Measurements from ENCODE around the gene PHACTR1. TPM values are rescaled to one million over a fixed set of nuclear protein-coding genes. Genes with fewer than 3 reads are reported as not detected.

PHACTR1 gene
- total and polyA plus RNA-seq, 4 donors: 18.1 to 49.0 (median 39.5) TPM

- Histone ChIP-seq H3K9me3 (ENCODE audit: control insufficient read depth, insufficient read depth, low read length) (no peaks in the 10 kb centered on the region), H3K36me3 (ENCODE audit: control insufficient read depth, insufficient read depth, low read length) (no peaks in the 10 kb centered on the region), H3K4me3 (ENCODE audit: low read depth, low read length) (no peak overlapping the region), H3K4me1 (ENCODE audit: control insufficient read depth, insufficient read depth, low read length) (no peaks in the 10 kb centered on the region), H3K27me3 (ENCODE audit: control insufficient read depth, insufficient read depth, low read length) (no peaks in the 10 kb centered on the region), H3K27ac (ENCODE audit: low read depth, low read length) (no peak overlapping the region)
- no peak for DNase-seq (ENCODE audit: low read depth in 4 of 6, low spot score in 6 of 6)
Observed at GRCh38 chr6:13099771-13100170, 383.2 kb downstream of the PHACTR1 start.

GRCh38 chr6:13101409-13101808 lies 384.8 kb downstream of the PHACTR1 start:
- WGBS (ENCODE audit: insufficient coverage): 92% methylated on average over 2 of the region's 5 CpGs
- Histone ChIP-seq H3K36me3 (ENCODE audit: control insufficient read depth, insufficient read depth, low read length) (no peaks in the 10 kb centered on the region), H3K27me3 (ENCODE audit: control insufficient read depth, insufficient read depth, low read length) (no peaks in the 10 kb centered on the region), H3K27ac (ENCODE audit: low read depth, low read length) (no peak overlapping the region), H3K4me1 (ENCODE audit: control insufficient read depth, insufficient read depth, low read length) (no peaks in the 10 kb centered on the region), H3K9me3 (ENCODE audit: control insufficient read depth, insufficient read depth, low read length) (no peaks in the 10 kb centered on the region), H3K4me3 (ENCODE audit: low read depth, low read length) (no peak overlapping the region)
- no peak for DNase-seq (ENCODE audit: low read depth in 4 of 6, low spot score in 6 of 6)

GRCh38 chr6:13101985-13102384 lies 385.4 kb downstream of the PHACTR1 start:
- H3K4me1 ChIP-seq (ENCODE audit: control insufficient read depth, insufficient read depth, low read length): no peaks in the 10 kb centered on the region
- no peaks in the 10 kb centered on the region for H3K9me3 ChIP-seq (ENCODE audit: control insufficient read depth, insufficient read depth, low read length)
- H3K4me3 ChIP-seq (ENCODE audit: low read depth, low read length): no peak overlapping the region
- no peaks in the 10 kb centered on the region for H3K36me3 ChIP-seq (ENCODE audit: control insufficient read depth, insufficient read depth, low read length)
- 43% methylated on average over 1 of the region's 2 CpGs for WGBS (ENCODE audit: insufficient coverage)
- DNase-seq (ENCODE audit: low read depth in 4 of 6, low spot score in 6 of 6): no peak
- no peak overlapping the region for H3K27ac ChIP-seq (ENCODE audit: low read depth, low read length)
- H3K27me3 ChIP-seq (ENCODE audit: control insufficient read depth, insufficient read depth, low read length): no peaks in the 10 kb centered on the region

GRCh38 chr6:13103169-13103568 lies 386.6 kb downstream of the PHACTR1 start:
- Histone ChIP-seq H3K36me3 (ENCODE audit: control insufficient read depth, insufficient read depth, low read length) (no peaks in the 10 kb centered on the region), H3K27me3 (ENCODE audit: control insufficient read depth, insufficient read depth, low read length) (no peaks in the 10 kb centered on the region), H3K9me3 (ENCODE audit: control insufficient read depth, insufficient read depth, low read length) (no peaks in the 10 kb centered on the region), H3K27ac (ENCODE audit: low read depth, low read length) (no peak overlapping the region), H3K4me3 (ENCODE audit: low read depth, low read length) (no peak overlapping the region), H3K4me1 (ENCODE audit: control insufficient read depth, insufficient read depth, low read length) (no peaks in the 10 kb centered on the region)
- DNase-seq (ENCODE audit: low read depth in 4 of 6, low spot score in 6 of 6): no peak

GRCh38 chr6:13105139-13105538 lies 388.6 kb downstream of the PHACTR1 start:
- 100% methylated on average over 2 of the region's 5 CpGs for WGBS (ENCODE audit: insufficient coverage)
- Histone ChIP-seq H3K4me3 (ENCODE audit: low read depth, low read length) (no peak overlapping the region), H3K27me3 (ENCODE audit: control insufficient read depth, insufficient read depth, low read length) (no peaks in the 10 kb centered on the region), H3K4me1 (ENCODE audit: control insufficient read depth, insufficient read depth, low read length) (no peaks in the 10 kb centered on the region), H3K36me3 (ENCODE audit: control insufficient read depth, insufficient read depth, low read length) (no peaks in the 10 kb centered on the region), H3K9me3 (ENCODE audit: control insufficient read depth, insufficient read depth, low read length) (peaks cover under 1% of the 10 kb centered on the region), H3K27ac (ENCODE audit: low read depth, low read length) (no peak overlapping the region)
- DNase-seq (ENCODE audit: low read depth in 4 of 6, low spot score in 6 of 6): no peak

DNA sequence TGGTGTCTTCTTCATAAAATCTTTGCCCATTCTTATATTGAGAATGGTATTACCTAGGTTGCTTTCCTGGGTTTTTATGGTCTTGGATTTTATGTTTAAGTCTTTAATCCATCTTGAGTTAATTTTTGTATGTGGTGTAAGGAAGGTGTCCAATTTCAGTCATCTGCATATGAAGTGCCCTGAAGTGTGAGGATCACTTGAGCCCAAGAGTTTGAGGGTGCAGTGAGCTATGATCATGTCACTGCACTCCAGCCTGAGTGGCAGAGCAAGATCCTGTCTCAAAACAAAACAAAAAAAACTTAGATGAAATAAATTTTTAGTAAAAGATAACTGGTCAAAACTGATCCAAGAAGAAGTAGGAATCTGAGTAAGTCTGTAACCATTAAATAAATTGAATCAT lies 396.4 kb downstream of the PHACTR1 start:
- no peak for DNase-seq (ENCODE audit: low read depth in 4 of 6, low spot score in 6 of 6)
- no peak overlapping the region for H3K4me3 ChIP-seq (ENCODE audit: low read depth, low read length)
- H3K27ac ChIP-seq (ENCODE audit: low read depth, low read length): no peak overlapping the region
- H3K4me1 ChIP-seq (ENCODE audit: control insufficient read depth, insufficient read depth, low read length): peaks cover 2% of the 10 kb centered on the region
- H3K27me3 ChIP-seq (ENCODE audit: control insufficient read depth, insufficient read depth, low read length): no peaks in the 10 kb centered on the region
- H3K36me3 ChIP-seq (ENCODE audit: control insufficient read depth, insufficient read depth, low read length): no peaks in the 10 kb centered on the region
- H3K9me3 ChIP-seq (ENCODE audit: control insufficient read depth, insufficient read depth, low read length): peaks cover 6% of the 10 kb centered on the region

DNA sequence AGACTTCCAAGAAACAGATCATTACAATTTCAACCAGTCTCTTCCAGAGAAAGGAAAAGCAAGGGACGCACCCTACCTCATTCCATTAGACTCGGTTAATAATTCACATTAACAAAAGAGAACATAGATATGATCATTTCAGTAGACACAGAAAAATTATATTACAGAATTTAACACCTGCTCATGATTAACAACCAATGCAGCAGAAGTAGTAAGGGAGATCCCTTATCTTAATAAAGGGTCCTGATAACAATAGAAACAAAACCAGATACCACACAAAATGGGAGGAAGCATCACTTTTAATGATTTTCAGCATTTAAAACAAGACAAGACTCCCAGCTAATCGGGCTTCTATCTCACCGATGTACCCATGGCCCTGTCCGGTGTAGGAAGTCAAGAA lies 396.8 kb downstream of the PHACTR1 start:
- no peak for DNase-seq (ENCODE audit: low read depth in 4 of 6, low spot score in 6 of 6)
- H3K27ac ChIP-seq (ENCODE audit: low read depth, low read length): no peak overlapping the region
- WGBS (ENCODE audit: insufficient coverage): no CpG with 5 or more reads among the region's 5 CpGs
- H3K27me3 ChIP-seq (ENCODE audit: control insufficient read depth, insufficient read depth, low read length): no peaks in the 10 kb centered on the region
- peaks cover 6% of the 10 kb centered on the region for H3K9me3 ChIP-seq (ENCODE audit: control insufficient read depth, insufficient read depth, low read length)
- H3K4me1 ChIP-seq (ENCODE audit: control insufficient read depth, insufficient read depth, low read length): peaks cover 2% of the 10 kb centered on the region
- no peaks in the 10 kb centered on the region for H3K36me3 ChIP-seq (ENCODE audit: control insufficient read depth, insufficient read depth, low read length)
- H3K4me3 ChIP-seq (ENCODE audit: low read depth, low read length): no peak overlapping the region

DNA sequence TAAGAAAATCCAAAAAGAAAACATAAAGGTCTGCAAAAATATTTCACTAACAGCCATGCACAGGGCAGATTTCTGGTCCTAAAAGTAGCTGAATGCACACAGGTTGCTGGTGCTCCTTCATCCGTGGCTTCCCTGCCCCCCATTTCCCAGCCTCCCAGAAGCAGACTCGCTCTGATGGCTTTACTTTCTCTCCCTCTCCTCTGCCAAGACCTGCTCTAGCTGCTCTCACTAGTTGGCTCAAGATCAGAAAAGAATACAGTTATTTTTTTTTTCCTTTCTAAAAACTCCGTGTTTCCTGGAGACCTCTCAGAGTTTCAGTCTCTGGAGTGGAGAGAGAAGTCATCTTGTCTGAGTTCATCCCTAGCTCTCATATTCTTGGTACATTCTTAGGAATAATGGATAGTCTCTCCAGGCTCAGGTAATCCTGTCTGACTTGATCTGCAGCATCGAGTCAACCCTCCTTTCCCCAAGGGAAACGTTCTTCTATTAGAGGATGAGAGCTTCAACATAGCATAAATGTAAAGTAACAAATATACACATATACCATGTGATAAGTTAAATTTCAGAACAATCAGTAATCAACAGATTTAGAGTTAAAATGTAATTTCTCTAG lies 397.5 kb downstream of the PHACTR1 start:
- no peak overlapping the region for H3K4me3 ChIP-seq (ENCODE audit: low read depth, low read length)
- DNase-seq (ENCODE audit: low read depth in 4 of 6, low spot score in 6 of 6): peak in 2 of 6 donors; percentile 28 to 58
- WGBS (ENCODE audit: insufficient coverage): 35% methylated on average over 2 of the region's 5 CpGs

GRCh38 chr6:13116155-13116554 lies 399.6 kb downstream of the PHACTR1 start:
- no peak overlapping the region for H3K4me3 ChIP-seq (ENCODE audit: low read depth, low read length)
- H3K27ac ChIP-seq (ENCODE audit: low read depth, low read length): no peak overlapping the region
- no peaks in the 10 kb centered on the region for H3K36me3 ChIP-seq (ENCODE audit: control insufficient read depth, insufficient read depth, low read length)
- WGBS (ENCODE audit: insufficient coverage): no CpG with 5 or more reads among the region's 1 CpG
- no peaks in the 10 kb centered on the region for H3K9me3 ChIP-seq (ENCODE audit: control insufficient read depth, insufficient read depth, low read length)
- H3K27me3 ChIP-seq (ENCODE audit: control insufficient read depth, insufficient read depth, low read length): no peaks in the 10 kb centered on the region
- H3K4me1 ChIP-seq (ENCODE audit: control insufficient read depth, insufficient read depth, low read length): peaks cover 2% of the 10 kb centered on the region
- DNase-seq (ENCODE audit: low read depth in 4 of 6, low spot score in 6 of 6): no peak

More for the DNA sequence above, 397.5 kb downstream of the PHACTR1 start:
- no peaks in the 10 kb centered on the region for H3K27me3 ChIP-seq (ENCODE audit: control insufficient read depth, insufficient read depth, low read length)
- peaks cover 6% of the 10 kb centered on the region for H3K9me3 ChIP-seq (ENCODE audit: control insufficient read depth, insufficient read depth, low read length)
- H3K36me3 ChIP-seq (ENCODE audit: control insufficient read depth, insufficient read depth, low read length): no peaks in the 10 kb centered on the region
- no peak overlapping the region for H3K27ac ChIP-seq (ENCODE audit: low read depth, low read length)
- H3K4me1 ChIP-seq (ENCODE audit: control insufficient read depth, insufficient read depth, low read length): peaks cover 2% of the 10 kb centered on the region

DNA sequence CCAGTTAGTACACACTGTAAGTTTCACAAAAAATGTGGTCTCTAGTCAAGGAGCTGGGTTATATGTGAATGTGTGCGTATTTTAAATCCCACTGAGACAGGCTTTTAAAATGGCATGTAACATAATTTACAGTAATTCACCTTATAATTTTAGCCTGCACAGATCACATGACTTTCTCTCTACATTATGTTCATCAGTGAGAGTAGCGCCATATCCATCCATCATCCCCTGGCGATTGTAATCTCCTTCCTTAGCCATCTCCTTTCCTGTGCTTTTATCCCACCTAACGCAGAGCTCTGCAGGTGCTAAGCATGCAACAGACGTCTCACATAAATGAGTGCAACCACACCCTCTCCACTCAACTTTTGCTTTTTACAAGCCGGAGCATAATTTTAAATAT lies 401.0 kb downstream of the PHACTR1 start:
- H3K4me1 ChIP-seq (ENCODE audit: control insufficient read depth, insufficient read depth, low read length): peaks cover 2% of the 10 kb centered on the region
- no peak overlapping the region for H3K4me3 ChIP-seq (ENCODE audit: low read depth, low read length)
- no peak overlapping the region for H3K27ac ChIP-seq (ENCODE audit: low read depth, low read length)
- H3K9me3 ChIP-seq (ENCODE audit: control insufficient read depth, insufficient read depth, low read length): no peaks in the 10 kb centered on the region
- H3K27me3 ChIP-seq (ENCODE audit: control insufficient read depth, insufficient read depth, low read length): no peaks in the 10 kb centered on the region
- peak in 1 of 6 donors; percentile 50 for DNase-seq (ENCODE audit: low read depth in 4 of 6, low spot score in 6 of 6)
- no peaks in the 10 kb centered on the region for H3K36me3 ChIP-seq (ENCODE audit: control insufficient read depth, insufficient read depth, low read length)
- 93% methylated on average over 5 of the region's 6 CpGs for WGBS (ENCODE audit: insufficient coverage)

All from spinal cord (tissue), 10 donors.